ENCODE measurements around the gene CAB39L.

Gene CAB39L

DNA sequence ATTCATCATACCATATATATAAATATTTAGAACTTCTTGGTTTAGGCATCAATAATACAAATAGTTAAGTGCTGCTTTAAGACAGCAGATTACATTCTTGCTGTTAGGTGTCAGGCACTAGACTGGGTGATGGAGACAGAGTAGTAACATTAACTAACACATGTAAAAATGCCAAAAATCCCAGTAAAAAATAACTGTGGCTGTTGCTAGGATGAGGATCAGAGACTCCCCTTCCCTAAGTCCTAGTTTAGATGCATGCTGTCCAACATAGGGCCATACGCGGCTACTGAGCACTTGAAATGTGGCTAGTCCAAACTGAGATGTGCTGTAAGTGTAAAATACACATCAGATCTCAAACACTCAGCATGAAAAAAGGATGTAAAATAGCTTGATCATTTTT, 101.4 kb downstream of the CAB39L start:
- no peak for DNase-seq (ENCODE audit: low read depth)
- in situ Hi-C loops (cut with HindIII; ENCODE audit: low sequenced_read_pairs), result no loop called here
- no peak overlapping the region for H3K4me3 ChIP-seq (ENCODE audit: low read depth, low read length)
- TF ChIP-seq, protein P1, sequence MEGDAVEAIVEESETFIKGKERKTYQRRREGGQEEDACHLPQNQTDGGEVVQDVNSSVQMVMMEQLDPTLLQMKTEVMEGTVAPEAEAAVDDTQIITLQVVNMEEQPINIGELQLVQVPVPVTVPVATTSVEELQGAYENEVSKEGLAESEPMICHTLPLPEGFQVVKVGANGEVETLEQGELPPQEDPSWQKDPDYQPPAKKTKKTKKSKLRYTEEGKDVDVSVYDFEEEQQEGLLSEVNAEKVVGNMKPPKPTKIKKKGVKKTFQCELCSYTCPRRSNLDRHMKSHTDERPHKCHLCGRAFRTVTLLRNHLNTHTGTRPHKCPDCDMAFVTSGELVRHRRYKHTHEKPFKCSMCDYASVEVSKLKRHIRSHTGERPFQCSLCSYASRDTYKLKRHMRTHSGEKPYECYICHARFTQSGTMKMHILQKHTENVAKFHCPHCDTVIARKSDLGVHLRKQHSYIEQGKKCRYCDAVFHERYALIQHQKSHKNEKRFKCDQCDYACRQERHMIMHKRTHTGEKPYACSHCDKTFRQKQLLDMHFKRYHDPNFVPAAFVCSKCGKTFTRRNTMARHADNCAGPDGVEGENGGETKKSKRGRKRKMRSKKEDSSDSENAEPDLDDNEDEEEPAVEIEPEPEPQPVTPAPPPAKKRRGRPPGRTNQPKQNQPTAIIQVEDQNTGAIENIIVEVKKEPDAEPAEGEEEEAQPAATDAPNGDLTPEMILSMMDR (IDR thresholded peaks at IDR 0.05; ENCODE audit: low read depth, low read length, missing control alignments), result no peak

DNA sequence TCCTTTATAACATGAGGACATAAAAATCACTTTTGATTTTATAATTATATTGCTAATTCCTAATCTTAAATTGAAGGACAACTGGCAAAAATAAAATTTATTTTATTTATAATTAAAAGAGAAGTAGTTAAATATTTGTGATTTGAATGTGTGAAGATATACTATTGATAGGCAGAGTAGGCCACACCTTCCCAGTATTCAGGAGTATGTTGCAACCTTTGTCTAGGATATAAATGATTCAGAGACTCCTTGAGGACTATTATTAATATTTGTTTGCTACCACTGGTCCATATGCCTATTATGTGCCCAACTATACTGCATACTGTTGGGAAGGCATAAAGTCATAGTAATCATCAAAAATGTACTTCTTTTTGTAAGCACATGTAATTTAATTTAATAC, 101.9 kb downstream of the CAB39L start:
- no peak overlapping the region for H3K4me3 ChIP-seq (ENCODE audit: low read depth, low read length)
- in situ Hi-C loops (cut with HindIII; ENCODE audit: low sequenced_read_pairs), result no loop called here
- TF ChIP-seq, protein P1 (IDR thresholded peaks at IDR 0.05; ENCODE audit: low read depth, low read length, missing control alignments), result no peak
- no peak for DNase-seq (ENCODE audit: low read depth)

GRCh38 chr13:49341517-49341916, 102.3 kb downstream of the CAB39L start:
- no peak overlapping the region for H3K4me3 ChIP-seq (ENCODE audit: low read depth, low read length)
- no peak for DNase-seq (ENCODE audit: low read depth)
- TF ChIP-seq, protein P1 (IDR thresholded peaks at IDR 0.05; ENCODE audit: low read depth, low read length, missing control alignments), result no peak
- in situ Hi-C loops (cut with HindIII; ENCODE audit: low sequenced_read_pairs), result no loop called here

GRCh38 chr13:49340161-49340560, 103.7 kb downstream of the CAB39L start:
- no peak for DNase-seq (ENCODE audit: low read depth)
- in situ Hi-C loops (cut with HindIII; ENCODE audit: low sequenced_read_pairs), result no loop called here
- TF ChIP-seq, protein P1 (IDR thresholded peaks at IDR 0.05; ENCODE audit: low read depth, low read length, missing control alignments), result no peak
- no peak overlapping the region for H3K4me3 ChIP-seq (ENCODE audit: low read depth, low read length)

- H3K4me3 ChIP-seq (ENCODE audit: low read depth, low read length), result no peak overlapping the region
- in situ Hi-C loops (cut with HindIII; ENCODE audit: low sequenced_read_pairs), result no loop called here
- TF ChIP-seq, protein P1 (IDR thresholded peaks at IDR 0.05; ENCODE audit: low read depth, low read length, missing control alignments), result no peak
- no peak for DNase-seq (ENCODE audit: low read depth)
Observed at GRCh38 chr13:49336655-49337054, 107.2 kb downstream of the CAB39L start.

- DNase-seq (ENCODE audit: low read depth), result no peak
- in situ Hi-C loops (cut with HindIII; ENCODE audit: low sequenced_read_pairs), result no loop called here
Observed at GRCh38 chr13:49330546-49330864, 113.4 kb downstream of the CAB39L start.

More at GRCh38 chr13:49330546-49330864, 113.4 kb downstream of the CAB39L start:
- TF ChIP-seq, protein P1 (IDR thresholded peaks at IDR 0.05; ENCODE audit: low read depth, low read length, missing control alignments), result no peak
- no peak overlapping the region for H3K4me3 ChIP-seq (ENCODE audit: low read depth, low read length)

Data from astrocyte of the cerebellum (primary cell).